T1000 (cell line): Measurements from ENCODE around the gene CTXN3.
"Not testable (repeated sequence)": the region's sequence is repeated elsewhere in the genome, so short reads cannot be mapped to it uniquely, and the experiment has no call there.

Experiments used
- DNase-seq: peaks from one replicate; lab custom pipeline; 2025; ENCODE audit warnings: mixed read lengths; lab: John Stamatoyannopoulos, UW

Gene CTXN3

GRCh38 chr5:127650649-127651048, 1.8 kb downstream of the CTXN3 start:
- peak; percentile 5 for DNase-seq

DNA sequence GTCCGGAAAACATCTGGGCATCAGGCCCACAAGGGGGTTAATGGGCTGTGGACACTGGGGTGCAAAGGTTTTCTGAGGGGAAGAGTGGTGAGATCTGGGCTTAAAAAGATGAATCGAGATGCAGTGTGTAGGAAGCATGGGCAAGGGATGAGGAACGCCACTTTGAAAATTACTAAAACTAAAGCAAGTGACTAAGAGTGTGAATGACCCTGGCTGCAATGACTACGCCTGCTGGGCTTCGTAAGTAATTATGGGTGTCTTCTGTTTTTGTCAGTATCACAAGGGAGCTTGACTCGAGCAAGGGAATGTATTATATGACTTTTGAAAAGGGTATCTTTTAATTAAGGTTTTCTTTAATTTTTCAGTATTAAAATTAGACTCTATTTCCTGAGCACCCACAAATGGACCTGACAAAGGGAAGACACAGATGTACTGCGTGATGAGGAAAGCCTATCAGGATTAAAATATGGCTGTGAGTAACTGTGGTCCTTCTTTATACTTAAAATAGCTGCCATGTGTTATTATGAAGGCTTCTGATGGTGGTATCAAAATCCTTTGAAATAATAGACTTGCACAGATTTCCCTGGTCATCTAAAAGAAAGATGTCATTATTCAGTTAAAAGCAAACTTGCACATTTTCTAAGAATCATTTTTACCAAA, 4.2 kb downstream of the CTXN3 start:
- DNase-seq, result no peak

- DNase-seq, result no peak
Observed at GRCh38 chr5:127656825-127657224, 7.9 kb downstream of the CTXN3 start.

- no peak for DNase-seq
Observed at GRCh38 chr5:127660047-127660733, 11.3 kb downstream of the CTXN3 start.

GRCh38 chr5:127664093-127664492, 15.2 kb downstream of the CTXN3 start:
- DNase-seq, result no peak

- DNase-seq, result no peak
Observed at GRCh38 chr5:127665641-127666040, 16.8 kb downstream of the CTXN3 start.

- DNase-seq, result no peak
Observed at GRCh38 chr5:127666043-127666716, 17.3 kb downstream of the CTXN3 start.

DNA sequence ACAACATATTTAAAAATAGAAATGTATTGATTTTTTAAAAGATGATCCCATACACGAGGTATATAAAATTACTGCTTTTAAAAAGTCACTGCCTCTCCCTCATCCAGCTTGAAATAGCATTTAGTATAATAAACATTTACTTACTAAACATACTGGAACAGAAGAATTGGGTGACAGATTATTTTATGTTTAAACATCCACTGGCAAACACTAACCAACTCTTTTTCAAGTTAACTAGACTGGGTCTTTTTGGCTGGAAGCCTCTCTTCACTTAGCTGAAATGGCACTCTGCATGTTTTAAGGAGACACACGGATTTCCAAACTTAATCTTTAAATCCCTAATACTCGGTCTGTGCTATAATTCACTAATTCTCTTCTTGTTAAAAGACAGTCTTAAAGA, 19.0 kb downstream of the CTXN3 start:
- DNase-seq, result no peak

- no peak for DNase-seq
Observed at GRCh38 chr5:127671218-127671617, 22.3 kb downstream of the CTXN3 start.

- no peak for DNase-seq
Observed at GRCh38 chr5:127673117-127673800, 24.4 kb downstream of the CTXN3 start.

GRCh38 chr5:127676951-127677350, 28.1 kb downstream of the CTXN3 start:
- DNase-seq, result not testable (repeated sequence)

DNA sequence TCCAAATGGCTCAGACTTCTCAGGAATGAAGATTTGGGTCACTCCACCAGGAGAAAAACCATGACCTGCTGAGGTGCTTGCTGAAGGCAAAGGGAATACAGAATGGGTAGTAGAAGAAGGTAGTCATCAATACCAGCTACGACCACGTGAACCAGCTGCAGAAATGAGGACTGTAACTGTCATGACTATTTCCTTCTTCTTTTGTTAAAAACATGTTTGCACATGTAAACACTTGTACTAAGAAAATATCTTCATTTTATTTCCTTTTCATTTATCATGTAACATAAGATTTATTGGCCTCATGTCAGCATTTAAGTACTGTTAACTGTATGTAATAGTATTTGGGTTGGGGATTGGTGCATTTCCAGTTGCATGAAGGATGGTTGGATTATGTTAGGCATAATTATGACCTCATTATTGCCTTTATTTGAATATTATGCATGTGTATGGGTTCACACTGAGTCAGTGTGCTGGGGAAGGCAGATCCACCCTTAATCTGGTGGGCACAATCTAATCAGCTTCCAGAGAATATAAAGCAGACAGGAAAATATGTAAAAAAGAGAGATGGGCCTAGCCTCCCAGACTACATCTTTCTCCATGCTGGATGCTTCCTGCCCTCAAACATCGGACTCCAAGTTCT, 30.9 kb downstream of the CTXN3 start:
- DNase-seq, result not testable (repeated sequence)

- no peak for DNase-seq
Observed at GRCh38 chr5:127680595-127680994, 31.7 kb downstream of the CTXN3 start.

DNA sequence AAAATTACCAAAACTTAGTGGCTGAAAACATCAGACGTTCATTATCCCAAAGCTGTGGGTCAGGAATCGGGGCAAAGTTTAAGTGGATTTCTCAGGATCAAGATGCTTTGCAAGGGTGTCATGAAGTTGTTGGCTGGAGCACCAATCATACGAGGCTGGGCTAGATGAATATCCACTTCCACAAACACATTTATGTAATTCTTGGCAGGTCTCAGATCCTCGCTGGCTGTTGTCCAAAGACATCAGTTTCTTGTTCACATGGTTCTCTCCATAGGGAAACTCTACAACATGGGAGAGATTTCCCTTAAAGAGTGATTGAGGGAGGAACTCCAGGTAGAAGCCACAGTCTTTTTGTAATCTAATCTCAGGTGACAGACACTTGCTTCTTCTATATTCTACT, 34.1 kb downstream of the CTXN3 start:
- no peak for DNase-seq

- DNase-seq, result no peak
Observed at GRCh38 chr5:127684726-127685467, 36.0 kb downstream of the CTXN3 start.

DNA sequence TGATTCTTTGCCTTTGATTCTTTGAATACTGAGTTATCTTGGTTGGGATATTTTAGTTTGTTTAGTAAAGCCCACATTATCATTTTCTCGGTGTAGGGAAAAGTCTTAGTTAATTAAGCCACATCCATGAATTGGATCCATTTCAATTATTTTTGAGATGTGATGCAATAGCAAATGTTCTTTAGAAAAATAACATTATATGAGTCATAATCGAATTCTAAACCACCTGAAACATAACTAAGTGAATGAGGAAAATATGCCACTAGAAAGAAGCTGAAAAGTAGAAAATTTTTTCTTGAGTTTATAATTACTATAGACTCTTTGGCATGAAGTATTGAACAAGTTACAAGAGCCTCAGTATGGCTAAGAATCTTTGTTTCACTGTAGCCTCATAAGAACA, 36.8 kb downstream of the CTXN3 start:
- no peak for DNase-seq

GRCh38 chr5:127686424-127686823, 37.5 kb downstream of the CTXN3 start:
- DNase-seq, result no peak

DNA sequence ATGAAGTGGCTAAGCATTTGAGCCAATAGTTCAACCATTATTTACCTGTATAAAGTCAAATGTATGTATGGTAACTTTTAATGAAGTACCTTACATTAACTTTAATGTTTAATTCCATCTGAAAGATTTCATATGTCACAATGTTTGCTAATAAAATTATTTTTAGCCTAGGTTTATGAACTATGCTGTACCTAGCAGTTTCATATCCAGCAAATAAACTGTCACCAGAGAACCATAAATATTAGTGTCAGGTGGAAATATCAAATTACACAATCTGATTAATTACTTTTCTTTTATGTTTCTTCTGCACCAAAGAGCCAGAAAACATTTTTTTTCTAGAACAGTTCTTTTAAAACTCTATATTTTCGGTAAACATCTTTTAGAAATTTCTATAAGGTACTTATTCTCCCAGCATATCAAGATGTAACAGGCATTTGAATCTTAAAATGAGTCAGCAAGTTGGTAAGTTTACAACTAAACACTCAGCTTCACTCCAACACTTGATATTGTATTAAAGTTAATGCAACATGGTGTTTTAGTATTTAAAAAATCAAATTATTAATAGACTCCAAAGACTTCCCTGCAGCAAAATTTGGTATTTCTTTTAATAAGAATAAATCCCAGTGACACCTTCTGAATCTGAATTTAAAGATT, 45.8 kb downstream of the CTXN3 start:
- no peak for DNase-seq

- no peak for DNase-seq
Observed at GRCh38 chr5:127695346-127695745, 46.5 kb downstream of the CTXN3 start.

DNA sequence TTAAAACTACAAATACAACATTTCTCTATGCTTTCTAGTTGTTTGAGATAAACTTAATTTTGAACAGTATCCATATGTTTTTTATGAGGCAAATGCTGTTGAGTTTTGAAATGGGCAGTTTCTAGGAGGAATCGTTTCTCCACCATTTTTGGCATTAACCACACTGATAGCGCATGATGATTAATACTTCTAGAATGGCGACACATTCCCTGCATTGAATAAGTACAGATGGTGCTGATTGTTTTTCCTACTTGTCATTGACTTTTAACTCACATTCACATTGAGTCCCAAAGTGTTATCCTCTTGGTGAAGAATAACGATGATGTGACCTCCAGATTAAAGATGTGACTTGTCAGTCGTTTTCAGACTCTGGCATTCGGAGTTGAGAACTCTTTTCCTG, 47.8 kb downstream of the CTXN3 start:
- no peak for DNase-seq
